HEK293 (cell line): ENCODE measurements around the gene OSCP1.

ENCODE experiments used
- CTCF ChIA-PET: fragments of 350-600 bp; formaldehyde crosslinking; extraction: SDS; loops from one replicate; lab custom pipeline; 2021; ENCODE audit warnings: antibody characterized with exemption; lab: Yijun Ruan, JAX
- POLR2A ChIA-PET: fragments of 300-600 bp; formaldehyde crosslinking; extraction: SDS; loops from one replicate; lab custom pipeline; 2020; ENCODE audit warnings: antibody characterized with exemption, inconsistent platforms; lab: Yijun Ruan, JAX
- H3K27ac ChIP-seq: fragments of 200-500 bp; sonication (Bioruptor generic); 2 replicates; pipeline ENCODE4 v1.5.1; 2014; ENCODE audit warnings: low read depth, low read length, control low read depth, inconsistent platforms; ENCODE audit errors: extremely low read depth
- H3K36me3 ChIP-seq, 2 experiments: fragments of 200-500 bp in 1 of 2; sonication (Bioruptor generic) in 1 of 2; 1 replicate in 1 of 2; 2 replicates in 1 of 2; pipeline ENCODE4 v1.5.1; 2014 to 2017; ENCODE audit warnings: inconsistent platforms in 2 of 2, low read length in 2 of 2; ENCODE audit not compliant: control insufficient read depth in 2 of 2, insufficient read depth in 1 of 2
- H3K4me1 ChIP-seq: fragments of 200-500 bp; sonication (Bioruptor generic); 2 replicates; pipeline ENCODE4 v1.5.1; 2014; ENCODE audit warnings: mild to moderate bottlenecking, low read length, inconsistent platforms; ENCODE audit not compliant: control insufficient read depth, insufficient read depth
- H3K4me3 ChIP-seq: 2 replicates; pipeline ENCODE4 v1.5.1; 2011; ENCODE audit warnings: low read depth, mild to moderate bottlenecking, control low read depth, low read length, moderate library complexity
- H3K9me3 ChIP-seq: fragments of 200-500 bp; sonication (Bioruptor generic); 2 replicates; pipeline ENCODE4 v1.5.1; 2014; ENCODE audit warnings: low read depth, low read length, inconsistent platforms; ENCODE audit not compliant: control insufficient read depth, insufficient read depth
- BCL11A ChIP-seq: fragments of 450-650 bp; formaldehyde crosslinking; IDR thresholded peaks from 2 replicates; pipeline ENCODE4 v1.5.1; 2016; ENCODE audit warnings: low read depth, missing biosample characterization, missing genetic modification characterization
- MZF1 ChIP-seq: fragments of 450-650 bp; formaldehyde crosslinking; IDR thresholded peaks from 2 replicates; pipeline ENCODE4 v1.5.1; 2017; ENCODE audit warnings: missing biosample characterization, missing genetic modification characterization, borderline replicate concordance
- SP3 ChIP-seq: fragments of 450-650 bp; formaldehyde crosslinking; IDR thresholded peaks from 2 replicates; pipeline ENCODE4 v1.5.1; 2016; ENCODE audit warnings: missing biosample characterization, missing genetic modification characterization
- ZIC2 ChIP-seq: fragments of 450-650 bp; formaldehyde crosslinking; IDR thresholded peaks from 2 replicates; pipeline ENCODE4 v1.5.1; 2016; ENCODE audit warnings: missing biosample characterization, missing genetic modification characterization
- ZNF211 ChIP-seq: fragments of 450-650 bp; formaldehyde crosslinking; IDR thresholded peaks from 2 replicates; pipeline ENCODE4 v1.5.1; 2016; ENCODE audit warnings: low read depth, missing biosample characterization, missing genetic modification characterization
- ZNF501 ChIP-seq: fragments of 450-650 bp; formaldehyde crosslinking; IDR thresholded peaks from 2 replicates; pipeline ENCODE4 v1.5.1; 2016; ENCODE audit warnings: missing biosample characterization, missing genetic modification characterization
- ZNF514 ChIP-seq: fragments of 450-650 bp; formaldehyde crosslinking; IDR thresholded peaks from 2 replicates; pipeline ENCODE4 v1.5.1; 2016; ENCODE audit warnings: missing biosample characterization, missing genetic modification characterization
- ZNF549 ChIP-seq: fragments of 450-650 bp; IDR thresholded peaks from 2 replicates; pipeline ENCODE4 v1.5.1; 2018; ENCODE audit warnings: missing biosample characterization, missing genetic modification characterization, mild to moderate bottlenecking, inconsistent platforms, moderate library complexity
- ZNF571 ChIP-seq: fragments of 450-650 bp; formaldehyde crosslinking; IDR thresholded peaks from 2 replicates; pipeline ENCODE4 v1.5.0; 2017; ENCODE audit warnings: missing biosample characterization, missing genetic modification characterization
- ZNF785 ChIP-seq: fragments of 450-650 bp; formaldehyde crosslinking; IDR thresholded peaks from 2 replicates; pipeline ENCODE4 v1.5.1; 2016; ENCODE audit warnings: missing biosample characterization, missing genetic modification characterization
- ZSCAN16 ChIP-seq: fragments of 450-650 bp; formaldehyde crosslinking; IDR thresholded peaks from 2 replicates; pipeline ENCODE4 v1.5.1; 2016; ENCODE audit warnings: missing biosample characterization, missing genetic modification characterization
- TF ChIP-seq, protein P1 (sequence below): fragments of 450-650 bp; formaldehyde crosslinking; IDR thresholded peaks from 2 replicates; pipeline ENCODE4 v1.5.1; 2016; ENCODE audit warnings: missing biosample characterization, missing genetic modification characterization
- TF ChIP-seq, protein P2 (sequence below): fragments of 450-650 bp; formaldehyde crosslinking; IDR thresholded peaks from 2 replicates; pipeline ENCODE4 v1.5.1; 2016; ENCODE audit warnings: missing biosample characterization, missing genetic modification characterization, borderline replicate concordance
- TF ChIP-seq, protein P3 (sequence below): fragments of 450-650 bp; formaldehyde crosslinking; IDR thresholded peaks from 2 replicates; pipeline ENCODE4 v1.5.1; 2016; ENCODE audit warnings: missing biosample characterization, missing genetic modification characterization, low read depth
- TF ChIP-seq, protein P4 (sequence below): fragments of 450-650 bp; formaldehyde crosslinking; IDR thresholded peaks from 2 replicates; pipeline ENCODE4 v1.5.1; 2016; ENCODE audit warnings: missing biosample characterization, missing genetic modification characterization

OSCP1 gene

DNA sequence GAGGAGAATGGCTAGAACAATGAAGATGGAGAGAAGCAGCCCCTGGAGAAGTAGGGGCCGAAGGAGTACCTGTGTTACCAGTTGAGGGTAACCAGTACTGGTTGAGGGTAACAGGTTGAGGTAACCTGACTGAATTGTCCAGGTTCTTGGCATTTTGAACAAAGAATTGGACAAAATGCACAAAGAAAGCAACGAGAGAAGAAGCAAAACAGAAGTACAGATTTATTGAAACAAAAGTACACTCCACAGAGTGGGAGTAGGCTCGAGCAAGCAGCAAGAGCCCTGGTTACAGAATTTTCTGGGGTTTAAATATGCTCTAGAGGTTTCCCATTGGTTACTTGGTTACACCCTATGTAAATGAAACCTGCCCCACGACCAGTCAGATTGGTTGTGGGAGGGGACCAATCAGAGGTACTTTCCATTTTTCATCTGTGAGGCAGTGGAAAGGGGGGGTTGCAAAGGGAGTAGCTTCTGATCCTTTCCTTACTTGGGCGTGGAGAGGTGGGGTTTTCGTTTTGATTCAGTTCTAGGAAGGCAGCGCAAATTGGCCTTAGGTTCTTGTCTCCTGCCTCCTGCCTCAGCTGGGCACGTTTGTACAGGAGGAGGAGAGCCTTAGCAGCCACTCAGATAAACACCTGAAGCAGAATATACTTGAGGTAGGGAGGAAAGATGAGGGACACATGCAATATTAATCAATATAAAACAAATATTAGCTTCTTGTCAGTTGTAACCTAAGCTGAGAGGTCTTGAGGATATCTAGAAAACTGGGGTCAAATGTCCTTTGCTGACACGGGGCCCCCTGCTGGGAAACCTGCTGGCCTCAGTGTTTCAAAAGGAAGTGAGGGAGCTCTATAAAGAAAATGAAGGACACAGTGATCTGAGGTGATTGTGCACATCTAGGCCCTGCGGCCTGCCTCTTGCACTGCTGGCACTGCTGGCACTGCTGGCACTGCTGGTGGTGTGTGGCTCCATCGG, 38.3 kb downstream of the OSCP1 start (continued):
- TF ChIP-seq, protein P1, sequence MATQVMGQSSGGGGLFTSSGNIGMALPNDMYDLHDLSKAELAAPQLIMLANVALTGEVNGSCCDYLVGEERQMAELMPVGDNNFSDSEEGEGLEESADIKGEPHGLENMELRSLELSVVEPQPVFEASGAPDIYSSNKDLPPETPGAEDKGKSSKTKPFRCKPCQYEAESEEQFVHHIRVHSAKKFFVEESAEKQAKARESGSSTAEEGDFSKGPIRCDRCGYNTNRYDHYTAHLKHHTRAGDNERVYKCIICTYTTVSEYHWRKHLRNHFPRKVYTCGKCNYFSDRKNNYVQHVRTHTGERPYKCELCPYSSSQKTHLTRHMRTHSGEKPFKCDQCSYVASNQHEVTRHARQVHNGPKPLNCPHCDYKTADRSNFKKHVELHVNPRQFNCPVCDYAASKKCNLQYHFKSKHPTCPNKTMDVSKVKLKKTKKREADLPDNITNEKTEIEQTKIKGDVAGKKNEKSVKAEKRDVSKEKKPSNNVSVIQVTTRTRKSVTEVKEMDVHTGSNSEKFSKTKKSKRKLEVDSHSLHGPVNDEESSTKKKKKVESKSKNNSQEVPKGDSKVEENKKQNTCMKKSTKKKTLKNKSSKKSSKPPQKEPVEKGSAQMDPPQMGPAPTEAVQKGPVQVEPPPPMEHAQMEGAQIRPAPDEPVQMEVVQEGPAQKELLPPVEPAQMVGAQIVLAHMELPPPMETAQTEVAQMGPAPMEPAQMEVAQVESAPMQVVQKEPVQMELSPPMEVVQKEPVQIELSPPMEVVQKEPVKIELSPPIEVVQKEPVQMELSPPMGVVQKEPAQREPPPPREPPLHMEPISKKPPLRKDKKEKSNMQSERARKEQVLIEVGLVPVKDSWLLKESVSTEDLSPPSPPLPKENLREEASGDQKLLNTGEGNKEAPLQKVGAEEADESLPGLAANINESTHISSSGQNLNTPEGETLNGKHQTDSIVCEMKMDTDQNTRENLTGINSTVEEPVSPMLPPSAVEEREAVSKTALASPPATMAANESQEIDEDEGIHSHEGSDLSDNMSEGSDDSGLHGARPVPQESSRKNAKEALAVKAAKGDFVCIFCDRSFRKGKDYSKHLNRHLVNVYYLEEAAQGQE (tag by site-specific recombination) = no peak
- TF ChIP-seq SP3 (tag by site-specific recombination) (0 out of 2 replicates have a peak, but pooled peaks have one; percentile 16), ZNF501 (tag by site-specific recombination) (no peak), ZNF571 (tag by site-specific recombination) (no peak), ZNF514 (tag by site-specific recombination) (no peak), BCL11A (no peak)
- TF ChIP-seq, protein P2, sequence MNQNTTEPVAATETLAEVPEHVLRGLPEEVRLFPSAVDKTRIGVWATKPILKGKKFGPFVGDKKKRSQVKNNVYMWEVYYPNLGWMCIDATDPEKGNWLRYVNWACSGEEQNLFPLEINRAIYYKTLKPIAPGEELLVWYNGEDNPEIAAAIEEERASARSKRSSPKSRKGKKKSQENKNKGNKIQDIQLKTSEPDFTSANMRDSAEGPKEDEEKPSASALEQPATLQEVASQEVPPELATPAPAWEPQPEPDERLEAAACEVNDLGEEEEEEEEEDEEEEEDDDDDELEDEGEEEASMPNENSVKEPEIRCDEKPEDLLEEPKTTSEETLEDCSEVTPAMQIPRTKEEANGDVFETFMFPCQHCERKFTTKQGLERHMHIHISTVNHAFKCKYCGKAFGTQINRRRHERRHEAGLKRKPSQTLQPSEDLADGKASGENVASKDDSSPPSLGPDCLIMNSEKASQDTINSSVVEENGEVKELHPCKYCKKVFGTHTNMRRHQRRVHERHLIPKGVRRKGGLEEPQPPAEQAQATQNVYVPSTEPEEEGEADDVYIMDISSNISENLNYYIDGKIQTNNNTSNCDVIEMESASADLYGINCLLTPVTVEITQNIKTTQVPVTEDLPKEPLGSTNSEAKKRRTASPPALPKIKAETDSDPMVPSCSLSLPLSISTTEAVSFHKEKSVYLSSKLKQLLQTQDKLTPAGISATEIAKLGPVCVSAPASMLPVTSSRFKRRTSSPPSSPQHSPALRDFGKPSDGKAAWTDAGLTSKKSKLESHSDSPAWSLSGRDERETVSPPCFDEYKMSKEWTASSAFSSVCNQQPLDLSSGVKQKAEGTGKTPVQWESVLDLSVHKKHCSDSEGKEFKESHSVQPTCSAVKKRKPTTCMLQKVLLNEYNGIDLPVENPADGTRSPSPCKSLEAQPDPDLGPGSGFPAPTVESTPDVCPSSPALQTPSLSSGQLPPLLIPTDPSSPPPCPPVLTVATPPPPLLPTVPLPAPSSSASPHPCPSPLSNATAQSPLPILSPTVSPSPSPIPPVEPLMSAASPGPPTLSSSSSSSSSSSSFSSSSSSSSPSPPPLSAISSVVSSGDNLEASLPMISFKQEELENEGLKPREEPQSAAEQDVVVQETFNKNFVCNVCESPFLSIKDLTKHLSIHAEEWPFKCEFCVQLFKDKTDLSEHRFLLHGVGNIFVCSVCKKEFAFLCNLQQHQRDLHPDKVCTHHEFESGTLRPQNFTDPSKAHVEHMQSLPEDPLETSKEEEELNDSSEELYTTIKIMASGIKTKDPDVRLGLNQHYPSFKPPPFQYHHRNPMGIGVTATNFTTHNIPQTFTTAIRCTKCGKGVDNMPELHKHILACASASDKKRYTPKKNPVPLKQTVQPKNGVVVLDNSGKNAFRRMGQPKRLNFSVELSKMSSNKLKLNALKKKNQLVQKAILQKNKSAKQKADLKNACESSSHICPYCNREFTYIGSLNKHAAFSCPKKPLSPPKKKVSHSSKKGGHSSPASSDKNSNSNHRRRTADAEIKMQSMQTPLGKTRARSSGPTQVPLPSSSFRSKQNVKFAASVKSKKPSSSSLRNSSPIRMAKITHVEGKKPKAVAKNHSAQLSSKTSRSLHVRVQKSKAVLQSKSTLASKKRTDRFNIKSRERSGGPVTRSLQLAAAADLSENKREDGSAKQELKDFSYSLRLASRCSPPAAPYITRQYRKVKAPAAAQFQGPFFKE (tag by site-specific recombination) = no peak

DNA sequence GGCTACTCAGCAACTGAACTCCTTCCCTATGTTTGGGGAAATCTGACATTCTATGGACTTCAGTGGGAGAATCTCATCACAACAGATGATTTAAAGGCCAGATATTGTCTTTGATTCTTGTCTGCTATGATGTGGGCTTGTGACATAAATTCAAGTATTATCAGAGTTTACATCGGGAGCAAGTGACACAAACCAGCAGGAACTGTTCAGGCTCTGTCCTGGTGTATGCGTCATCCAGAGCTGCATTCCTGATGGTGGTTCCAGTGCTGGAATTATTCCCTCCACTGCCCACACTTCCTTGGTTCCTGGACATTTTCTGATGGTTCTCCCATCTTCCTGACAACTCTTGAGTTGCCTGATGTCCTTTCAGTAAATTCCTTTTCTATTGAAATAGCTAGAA, 41.8 kb downstream of the OSCP1 start:
- Histone ChIP-seq H3K4me1 (no peaks in the 10 kb centered on the region), H3K36me3 (no peaks in the 10 kb centered on the region), H3K9me3 (no peaks in the 10 kb centered on the region), H3K27ac (no peak overlapping the region), H3K4me3 (no peak overlapping the region)
- POLR2A ChIA-PET = interaction anchor here (0.5 to 1.7 kb wide), 3 partner anchors 10 to 53 kb away, joined by 3 to 9 read pairs (median 4); partner anchors contain the start of gene LSM10
- TF ChIP-seq MZF1 (tag by site-specific recombination) = no peak
- TF ChIP-seq, protein P3, sequence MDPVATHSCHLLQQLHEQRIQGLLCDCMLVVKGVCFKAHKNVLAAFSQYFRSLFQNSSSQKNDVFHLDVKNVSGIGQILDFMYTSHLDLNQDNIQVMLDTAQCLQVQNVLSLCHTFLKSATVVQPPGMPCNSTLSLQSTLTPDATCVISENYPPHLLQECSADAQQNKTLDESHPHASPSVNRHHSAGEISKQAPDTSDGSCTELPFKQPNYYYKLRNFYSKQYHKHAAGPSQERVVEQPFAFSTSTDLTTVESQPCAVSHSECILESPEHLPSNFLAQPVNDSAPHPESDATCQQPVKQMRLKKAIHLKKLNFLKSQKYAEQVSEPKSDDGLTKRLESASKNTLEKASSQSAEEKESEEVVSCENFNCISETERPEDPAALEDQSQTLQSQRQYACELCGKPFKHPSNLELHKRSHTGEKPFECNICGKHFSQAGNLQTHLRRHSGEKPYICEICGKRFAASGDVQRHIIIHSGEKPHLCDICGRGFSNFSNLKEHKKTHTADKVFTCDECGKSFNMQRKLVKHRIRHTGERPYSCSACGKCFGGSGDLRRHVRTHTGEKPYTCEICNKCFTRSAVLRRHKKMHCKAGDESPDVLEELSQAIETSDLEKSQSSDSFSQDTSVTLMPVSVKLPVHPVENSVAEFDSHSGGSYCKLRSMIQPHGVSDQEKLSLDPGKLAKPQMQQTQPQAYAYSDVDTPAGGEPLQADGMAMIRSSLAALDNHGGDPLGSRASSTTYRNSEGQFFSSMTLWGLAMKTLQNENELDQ = no peak
- TF ChIP-seq ZNF785 = no peak
- TF ChIP-seq ZNF211 (tag by site-specific recombination) = no peak
- no peak for TF ChIP-seq ZNF549
- no peak for TF ChIP-seq ZIC2 (tag by site-specific recombination)
- TF ChIP-seq, protein P4, sequence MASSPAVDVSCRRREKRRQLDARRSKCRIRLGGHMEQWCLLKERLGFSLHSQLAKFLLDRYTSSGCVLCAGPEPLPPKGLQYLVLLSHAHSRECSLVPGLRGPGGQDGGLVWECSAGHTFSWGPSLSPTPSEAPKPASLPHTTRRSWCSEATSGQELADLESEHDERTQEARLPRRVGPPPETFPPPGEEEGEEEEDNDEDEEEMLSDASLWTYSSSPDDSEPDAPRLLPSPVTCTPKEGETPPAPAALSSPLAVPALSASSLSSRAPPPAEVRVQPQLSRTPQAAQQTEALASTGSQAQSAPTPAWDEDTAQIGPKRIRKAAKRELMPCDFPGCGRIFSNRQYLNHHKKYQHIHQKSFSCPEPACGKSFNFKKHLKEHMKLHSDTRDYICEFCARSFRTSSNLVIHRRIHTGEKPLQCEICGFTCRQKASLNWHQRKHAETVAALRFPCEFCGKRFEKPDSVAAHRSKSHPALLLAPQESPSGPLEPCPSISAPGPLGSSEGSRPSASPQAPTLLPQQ = no peak
- no peak for TF ChIP-seq ZSCAN16 (tag by site-specific recombination)
- CTCF ChIA-PET = interaction anchor here (0.8 to 1.4 kb wide), 2 partner anchors 14 to 39 kb away, joined by 3 to 6 read pairs; no protein-coding TSS in a partner anchor
